SK-N-SH treated with all-trans-retinoic acid at 6 μM for 48 hours (cell line): ENCODE data around the gene C11orf21.

Experiments
- ESRRG ChIP-seq: fragments of 250-450 bp; sonication (Bioruptor Pico); IDR thresholded peaks from 2 replicates; pipeline ENCODE4 v1.6.1; 2021; ENCODE audit warnings: mild to moderate bottlenecking
- SNAI2 ChIP-seq: fragments of 250-450 bp; sonication (Bioruptor Pico); IDR thresholded peaks from 2 replicates; pipeline ENCODE4 v1.5.0; 2020; ENCODE audit warnings: mild to moderate bottlenecking, moderate library complexity
- ZC3H10 ChIP-seq: fragments of 250-450 bp; sonication (Bioruptor Pico); IDR thresholded peaks from 2 replicates; pipeline ENCODE4 v1.5.1; 2021; ENCODE audit warnings: mild to moderate bottlenecking, moderate library complexity
- ZFP3 ChIP-seq: fragments of 250-450 bp; sonication (Bioruptor Pico); IDR thresholded peaks from 2 replicates; pipeline ENCODE4 v1.5.0; 2020; ENCODE audit warnings: mild to moderate bottlenecking, moderate library complexity
- ZNF565 ChIP-seq: fragments of 450-650 bp; formaldehyde crosslinking; conservative IDR thresholded peaks from 2 replicates; pipeline ENCODE4 v1.5.0; 2020; ENCODE audit warnings: low read depth, mild to moderate bottlenecking, moderate library complexity
- TF ChIP-seq, protein P1 (sequence below): fragments of 250-450 bp; sonication (Bioruptor Pico); IDR thresholded peaks from 2 replicates; pipeline ENCODE4 v1.8.0; 2021; ENCODE audit warnings: low read depth, mild to moderate bottlenecking, moderate library complexity, borderline replicate concordance

DNA sequence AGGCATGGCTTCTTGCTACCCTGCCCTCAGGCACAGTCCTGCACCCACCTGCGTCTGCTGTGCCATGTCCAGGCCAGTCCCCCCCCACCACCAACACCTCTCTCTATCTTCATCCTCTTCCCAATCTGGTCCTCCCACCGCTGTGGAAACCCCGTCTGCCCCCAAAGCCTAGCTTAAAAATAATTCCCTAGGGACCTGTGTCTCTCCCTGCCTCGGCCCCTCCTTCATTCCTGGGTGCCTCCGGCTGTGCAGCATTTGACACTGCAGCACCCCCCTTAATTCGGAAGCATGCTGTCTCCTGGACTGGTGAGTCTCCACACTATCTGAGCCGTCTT, 28.8 kb downstream of the C11orf21 start:
- TF ChIP-seq ESRRG (CRISPR knock-in tag): no peak
- TF ChIP-seq, protein P1, sequence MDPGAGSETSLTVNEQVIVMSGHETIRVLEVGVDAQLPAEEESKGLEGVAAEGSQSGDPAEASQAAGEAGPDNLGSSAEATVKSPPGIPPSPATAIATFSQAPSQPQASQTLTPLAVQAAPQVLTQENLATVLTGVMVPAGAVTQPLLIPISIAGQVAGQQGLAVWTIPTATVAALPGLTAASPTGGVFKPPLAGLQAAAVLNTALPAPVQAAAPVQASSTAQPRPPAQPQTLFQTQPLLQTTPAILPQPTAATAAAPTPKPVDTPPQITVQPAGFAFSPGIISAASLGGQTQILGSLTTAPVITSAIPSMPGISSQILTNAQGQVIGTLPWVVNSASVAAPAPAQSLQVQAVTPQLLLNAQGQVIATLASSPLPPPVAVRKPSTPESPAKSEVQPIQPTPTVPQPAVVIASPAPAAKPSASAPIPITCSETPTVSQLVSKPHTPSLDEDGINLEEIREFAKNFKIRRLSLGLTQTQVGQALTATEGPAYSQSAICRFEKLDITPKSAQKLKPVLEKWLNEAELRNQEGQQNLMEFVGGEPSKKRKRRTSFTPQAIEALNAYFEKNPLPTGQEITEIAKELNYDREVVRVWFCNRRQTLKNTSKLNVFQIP (CRISPR knock-in tag): no peak
- no peak for TF ChIP-seq SNAI2
- no peak for TF ChIP-seq ZC3H10 (CRISPR knock-in tag)
- TF ChIP-seq ZNF565 (CRISPR knock-in tag): no peak
- TF ChIP-seq ZFP3 (CRISPR knock-in tag): no peak
